Activated naive CD4-positive, alpha-beta T cell (primary cell): ENCODE measurements around the gene LPCAT2.

Experiments used
- DNase-seq, 4 experiments: peaks; one replicate each; lab custom pipeline; 2025; lab: John Stamatoyannopoulos, UW

Gene LPCAT2

DNA sequence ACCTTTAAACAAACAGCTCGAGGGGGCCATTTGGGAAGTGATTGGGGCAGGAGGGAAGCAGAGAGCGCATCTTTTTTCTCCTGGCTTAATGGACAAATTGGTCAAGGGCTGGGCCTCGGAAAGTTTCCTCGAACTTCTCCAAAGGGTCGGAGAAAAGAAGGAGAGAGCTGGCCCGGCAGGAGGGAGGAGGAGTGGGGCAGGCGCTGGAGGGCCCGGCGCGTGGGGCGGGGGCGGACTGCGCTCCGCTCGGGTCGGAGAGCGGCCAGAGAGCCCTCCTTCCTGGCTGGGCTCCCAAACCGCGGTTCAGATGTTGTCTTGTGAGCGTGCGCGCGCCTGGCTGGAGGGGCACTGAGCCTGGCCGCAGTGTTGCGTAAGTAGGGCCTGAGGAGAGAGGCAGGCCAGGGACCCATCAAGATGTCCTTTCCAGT lies 28.6 kb upstream of the LPCAT2 start:
- DNase-seq = no peak

DNA sequence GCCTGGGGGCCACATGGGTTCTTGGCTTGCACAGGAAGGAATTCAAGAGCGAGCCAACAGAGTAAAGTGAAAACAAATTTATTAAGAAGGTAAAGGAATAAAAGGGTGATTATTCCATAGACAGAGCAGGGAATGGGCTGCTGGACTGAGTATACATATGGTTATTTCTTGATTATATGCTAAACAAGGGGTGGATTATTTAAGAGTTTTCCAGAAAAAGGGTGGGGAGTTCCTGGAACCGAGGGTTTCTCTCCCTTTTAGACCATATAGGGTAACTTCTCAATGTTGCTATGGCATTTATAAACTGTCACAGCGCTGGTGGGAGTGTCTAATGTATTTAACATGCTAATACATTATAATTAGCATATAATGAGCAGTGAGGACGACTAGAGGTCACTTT lies 27.8 kb upstream of the LPCAT2 start:
- DNase-seq = no peak

DNA sequence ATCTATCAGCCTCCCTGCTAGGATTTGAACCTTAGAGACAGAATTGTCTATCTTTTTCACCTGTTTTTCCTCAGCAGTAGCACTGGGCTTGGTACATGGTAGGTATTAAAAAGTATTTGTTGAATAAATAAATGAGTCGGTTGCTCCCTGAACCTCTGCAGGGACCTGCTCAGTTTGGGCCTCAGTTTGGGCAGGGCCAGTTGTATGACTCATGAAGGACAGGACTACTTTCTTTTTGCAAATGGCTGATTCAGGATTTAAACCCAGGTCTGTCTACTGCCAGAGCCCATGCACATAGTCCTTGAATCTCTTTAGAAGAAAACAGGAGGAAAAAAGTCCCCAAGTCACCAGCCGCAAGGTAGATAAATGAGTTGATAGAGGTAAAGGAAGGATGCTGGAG lies 26.8 kb upstream of the LPCAT2 start:
- no peak for DNase-seq

DNA sequence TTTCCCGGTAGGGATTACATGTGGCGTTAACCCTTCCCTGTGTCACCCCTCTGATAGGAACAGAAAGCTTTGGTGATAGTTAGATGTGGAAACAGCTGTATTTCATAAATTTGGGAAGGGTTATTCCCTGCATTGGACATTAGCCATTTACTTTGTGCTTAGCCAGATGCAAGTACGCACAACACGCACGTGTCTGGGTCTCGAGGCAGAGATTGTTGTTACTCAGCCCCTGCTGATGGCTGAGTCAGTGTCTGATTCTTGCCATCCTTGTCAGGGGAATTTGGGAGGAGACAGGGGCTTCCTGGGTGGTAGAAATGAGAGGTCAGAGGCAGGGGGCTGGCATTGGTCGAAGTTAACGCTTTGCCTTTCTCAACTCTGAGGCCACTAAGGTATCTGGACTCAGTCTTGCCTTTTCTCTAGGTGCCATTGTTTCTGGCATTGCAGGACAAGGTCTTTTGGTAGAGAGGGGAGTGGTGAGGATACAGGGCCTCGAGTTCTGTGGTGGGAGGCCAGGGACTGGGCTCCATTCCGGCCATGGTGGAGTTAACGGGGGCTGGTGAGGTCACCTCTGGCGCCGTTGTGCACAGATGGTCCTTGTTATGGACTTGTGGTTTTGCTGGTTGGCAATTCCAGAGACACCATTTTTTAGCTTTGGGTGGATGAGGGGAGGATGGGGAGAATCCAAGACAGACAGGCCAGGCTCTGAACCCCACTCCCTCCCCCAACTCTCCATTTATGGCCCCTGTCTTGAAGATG lies 21.6 kb upstream of the LPCAT2 start:
- no peak for DNase-seq

DNA sequence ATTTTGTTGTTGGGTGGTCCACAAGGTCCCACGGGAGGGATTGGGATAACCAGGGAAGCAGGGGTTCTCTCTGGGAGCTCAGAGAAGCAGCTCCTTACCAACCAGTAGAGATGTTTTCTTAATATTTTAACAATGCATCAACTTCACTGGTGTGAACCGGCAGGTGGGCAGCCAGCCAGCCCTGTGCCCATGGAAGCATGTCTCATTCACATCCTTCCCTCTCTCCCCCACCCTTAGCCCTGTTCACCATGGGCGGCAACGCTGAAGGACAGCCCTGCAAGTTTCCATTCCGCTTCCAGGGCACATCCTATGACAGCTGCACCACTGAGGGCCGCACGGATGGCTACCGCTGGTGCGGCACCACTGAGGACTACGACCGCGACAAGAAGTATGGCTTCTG lies 20.6 kb upstream of the LPCAT2 start:
- DNase-seq = no peak

DNA sequence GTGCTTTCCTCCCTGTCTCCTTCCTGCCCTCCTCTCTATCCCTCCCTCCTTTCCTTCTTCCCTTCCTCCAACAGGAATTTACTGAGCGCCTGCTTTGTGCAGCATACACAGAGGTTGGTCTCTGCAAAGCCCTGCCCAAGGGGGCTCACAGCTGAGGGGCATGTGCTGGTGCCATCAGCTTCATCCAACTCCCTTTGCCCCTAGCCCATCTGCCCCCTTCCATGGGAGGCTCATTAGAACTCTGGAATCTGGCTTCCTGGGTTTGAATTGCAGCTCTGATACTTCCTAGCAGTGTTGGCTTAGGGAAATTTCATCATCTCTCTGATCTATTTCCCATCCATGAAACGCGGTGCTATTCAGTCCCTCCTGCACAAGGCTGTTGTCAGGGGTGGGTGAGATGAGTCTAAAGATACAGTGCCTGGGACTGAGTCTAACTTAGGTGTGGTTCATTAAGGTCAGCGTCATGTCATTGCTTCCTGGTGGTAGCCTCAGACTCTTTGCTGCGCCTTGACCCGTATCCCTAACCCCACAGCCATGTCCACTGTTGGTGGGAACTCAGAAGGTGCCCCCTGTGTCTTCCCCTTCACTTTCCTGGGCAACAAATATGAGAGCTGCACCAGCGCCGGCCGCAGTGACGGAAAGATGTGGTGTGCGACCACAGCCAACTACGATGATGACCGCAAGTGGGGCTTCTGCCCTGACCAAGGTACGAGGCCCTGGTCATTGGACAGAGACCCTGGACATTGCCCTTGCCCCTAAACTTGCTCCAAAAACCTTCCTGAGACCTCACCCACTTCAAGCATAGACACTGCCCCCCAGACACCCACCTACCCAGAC lies 19.5 kb upstream of the LPCAT2 start:
- no peak for DNase-seq

DNA sequence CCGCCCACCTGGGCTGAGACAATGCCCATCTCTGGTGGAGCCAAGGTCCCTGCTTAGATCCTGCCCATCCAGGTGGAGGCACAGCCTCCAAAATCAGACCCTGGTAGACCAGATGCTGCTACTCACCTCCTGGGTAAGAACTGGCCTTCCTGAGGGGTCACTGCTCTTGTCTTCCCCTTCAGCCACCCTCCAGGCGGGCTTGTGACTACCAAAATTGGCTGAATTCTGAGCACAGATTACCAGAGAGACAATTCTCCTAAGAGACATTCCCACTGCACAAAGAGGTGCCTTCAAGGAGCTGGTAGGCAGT lies 19.0 kb upstream of the LPCAT2 start:
- no peak for DNase-seq

DNA sequence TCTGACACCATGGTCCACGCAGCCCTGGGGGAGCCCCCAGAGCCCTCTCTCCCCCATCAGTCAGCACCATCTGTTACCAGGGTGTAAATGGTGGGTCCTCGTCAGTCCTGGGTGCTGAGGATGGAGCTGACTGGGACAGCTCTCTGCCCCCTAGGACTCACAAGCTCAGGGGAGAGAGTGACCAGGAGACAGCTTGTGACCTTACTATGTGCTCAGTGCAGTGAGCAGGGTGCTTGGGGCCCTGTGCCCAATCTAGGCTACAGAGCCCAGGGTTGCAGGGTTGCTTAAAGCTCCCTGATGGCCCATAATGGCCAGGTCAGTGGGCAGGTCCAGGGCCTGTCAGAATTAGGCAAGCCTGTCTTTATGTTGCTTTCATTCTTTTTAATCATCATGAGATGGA lies 18.6 kb upstream of the LPCAT2 start:
- DNase-seq = no peak

DNA sequence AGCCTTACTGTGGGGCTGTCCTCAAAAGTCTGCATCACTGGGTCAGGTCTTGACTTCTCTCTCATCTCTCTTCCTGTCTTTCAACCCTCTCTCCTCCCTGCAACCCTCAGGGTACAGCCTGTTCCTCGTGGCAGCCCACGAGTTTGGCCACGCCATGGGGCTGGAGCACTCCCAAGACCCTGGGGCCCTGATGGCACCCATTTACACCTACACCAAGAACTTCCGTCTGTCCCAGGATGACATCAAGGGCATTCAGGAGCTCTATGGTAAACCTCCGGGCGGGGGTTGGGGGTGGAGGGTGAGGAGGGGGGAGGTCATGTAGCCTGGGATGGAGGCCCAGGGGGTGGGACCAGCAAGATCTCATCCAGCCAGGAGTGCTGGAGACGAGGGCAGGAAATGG lies 17.2 kb upstream of the LPCAT2 start:
- no peak for DNase-seq

DNA sequence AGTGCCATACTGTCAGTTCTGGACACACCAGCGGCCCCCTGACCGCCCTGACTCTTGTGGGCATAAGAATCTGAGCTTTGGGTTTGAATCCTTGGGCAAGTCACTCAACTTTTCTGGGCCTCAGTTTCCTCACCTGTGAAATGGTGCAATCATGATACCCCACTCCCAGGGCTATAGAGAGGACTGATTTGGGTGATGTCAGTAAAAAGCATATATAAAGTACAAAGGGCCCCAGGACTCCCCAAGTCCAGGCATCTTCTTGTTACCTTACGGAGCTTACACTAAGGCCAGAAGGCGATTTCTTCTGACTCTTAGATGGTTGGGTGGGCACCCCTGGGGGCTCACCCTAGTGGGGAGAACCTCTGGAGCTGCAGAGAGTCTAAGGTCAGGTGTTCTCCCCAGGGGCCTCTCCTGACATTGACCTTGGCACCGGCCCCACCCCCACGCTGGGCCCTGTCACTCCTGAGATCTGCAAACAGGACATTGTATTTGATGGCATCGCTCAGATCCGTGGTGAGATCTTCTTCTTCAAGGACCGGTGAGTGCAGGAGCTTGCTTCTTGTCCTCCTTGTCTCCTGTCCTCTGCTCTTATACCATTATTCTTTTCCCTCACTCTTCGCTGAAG lies 16.0 kb upstream of the LPCAT2 start:
- DNase-seq = no peak

DNA sequence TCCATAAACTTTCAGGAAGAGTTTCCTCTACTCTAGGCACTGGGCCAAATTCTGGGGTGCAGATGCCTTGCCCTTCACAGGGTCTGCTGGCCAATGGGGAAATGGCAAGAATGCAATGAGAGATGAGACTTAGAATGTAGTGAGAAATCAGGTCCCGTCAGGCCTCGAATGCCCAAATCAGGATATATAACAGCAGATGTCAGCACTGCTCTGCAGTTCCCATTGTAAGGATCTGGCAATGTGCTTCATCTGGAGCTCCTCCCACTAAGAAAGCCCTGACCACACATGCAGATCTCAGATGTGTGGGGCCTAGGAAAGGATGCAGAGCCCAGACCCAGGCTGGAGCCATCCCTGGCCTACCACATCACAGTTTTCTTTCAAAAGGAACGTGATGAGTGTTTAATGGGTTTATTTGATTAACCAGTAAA lies 13.9 kb upstream of the LPCAT2 start:
- no peak for DNase-seq

DNA sequence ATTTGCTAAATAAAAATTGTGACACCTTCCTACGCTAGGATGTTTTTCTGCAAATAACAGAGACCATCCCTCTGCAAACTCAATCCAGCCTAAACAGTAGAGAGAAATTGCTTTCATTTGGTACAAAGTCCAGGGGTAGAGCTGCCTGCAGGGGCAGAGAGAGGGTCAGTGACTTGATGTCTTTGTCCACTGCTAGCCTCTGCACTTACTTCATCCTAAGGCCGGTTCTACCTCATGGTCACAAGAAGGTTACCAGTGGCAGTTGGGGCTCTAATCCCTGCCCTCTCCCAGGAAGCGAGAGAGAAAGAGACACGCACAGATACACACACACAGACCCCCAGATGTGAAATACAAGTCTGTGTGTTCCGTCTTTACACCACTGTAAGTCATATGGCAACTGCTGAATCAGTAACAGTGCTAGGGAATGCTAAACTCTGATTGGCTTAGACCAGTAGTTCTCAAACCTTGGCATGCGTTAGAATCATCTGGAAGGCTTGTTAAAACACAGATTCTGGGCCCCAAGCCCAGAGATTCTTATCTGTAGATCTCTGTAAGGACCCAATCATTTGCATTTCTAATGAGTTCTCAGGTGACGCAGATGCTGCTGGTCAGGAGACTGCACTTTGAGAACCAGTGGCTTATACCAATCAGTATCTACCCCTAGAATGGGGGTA lies 13.1 kb upstream of the LPCAT2 start:
- DNase-seq = no peak

DNA sequence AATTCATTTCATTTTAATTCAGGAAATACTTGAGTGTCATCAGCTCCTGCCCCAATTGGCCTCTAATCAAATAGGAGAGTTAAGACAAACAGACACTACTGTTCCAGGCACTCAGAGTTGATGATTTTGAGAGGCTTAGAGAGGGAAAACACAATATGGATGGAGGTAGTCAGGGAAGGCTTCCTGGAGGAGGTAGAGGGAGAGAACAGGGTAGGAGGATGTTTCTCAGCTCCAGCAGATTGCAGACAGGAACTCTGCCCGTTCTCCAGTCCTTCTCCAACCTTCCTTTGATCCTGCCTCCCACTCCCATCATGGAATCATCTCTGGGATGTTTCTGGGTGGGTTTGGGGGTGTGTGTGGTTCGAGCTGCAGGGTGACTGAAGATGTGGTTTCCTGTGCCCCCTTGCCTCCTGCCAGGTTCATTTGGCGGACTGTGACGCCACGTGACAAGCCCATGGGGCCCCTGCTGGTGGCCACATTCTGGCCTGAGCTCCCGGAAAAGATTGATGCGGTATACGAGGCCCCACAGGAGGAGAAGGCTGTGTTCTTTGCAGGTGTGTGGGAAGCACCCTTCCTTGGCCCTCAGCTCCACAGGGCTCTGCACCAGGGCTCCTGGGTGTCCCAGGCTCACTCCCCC lies 12.2 kb upstream of the LPCAT2 start:
- no peak for DNase-seq

DNA sequence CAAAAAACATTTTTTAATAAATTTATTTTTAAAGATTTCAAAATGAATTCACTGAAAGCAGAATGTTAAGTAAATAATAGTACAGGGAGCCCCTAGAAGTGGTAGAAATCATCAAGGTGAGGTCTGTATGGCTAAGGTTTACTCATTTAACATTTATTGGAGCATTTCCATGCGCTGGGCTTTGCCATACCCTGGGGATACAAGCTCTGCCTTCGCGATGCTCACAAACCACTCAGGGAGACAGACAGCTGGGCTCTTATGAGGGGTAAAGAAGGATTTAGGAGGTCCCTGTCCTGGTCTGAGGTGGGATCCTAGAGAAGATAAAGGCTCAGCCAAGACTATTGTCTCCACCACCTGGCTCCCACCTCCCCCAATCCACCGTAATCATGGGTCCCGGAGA lies 11.3 kb upstream of the LPCAT2 start:
- DNase-seq = no peak

DNA sequence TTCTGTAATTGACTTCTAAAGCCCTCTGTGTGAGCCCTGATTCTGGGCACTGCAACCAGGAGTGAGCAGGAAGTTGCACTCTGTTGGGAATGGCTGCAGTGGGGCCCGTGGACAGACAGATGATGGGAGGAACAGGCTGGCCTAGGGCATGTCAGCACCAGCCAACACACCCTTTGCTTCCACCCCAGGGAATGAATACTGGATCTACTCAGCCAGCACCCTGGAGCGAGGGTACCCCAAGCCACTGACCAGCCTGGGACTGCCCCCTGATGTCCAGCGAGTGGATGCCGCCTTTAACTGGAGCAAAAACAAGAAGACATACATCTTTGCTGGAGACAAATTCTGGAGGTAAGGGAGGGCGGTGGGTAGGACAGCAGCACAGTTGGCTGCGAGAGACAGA lies 10.8 kb upstream of the LPCAT2 start:
- DNase-seq = no peak

DNA sequence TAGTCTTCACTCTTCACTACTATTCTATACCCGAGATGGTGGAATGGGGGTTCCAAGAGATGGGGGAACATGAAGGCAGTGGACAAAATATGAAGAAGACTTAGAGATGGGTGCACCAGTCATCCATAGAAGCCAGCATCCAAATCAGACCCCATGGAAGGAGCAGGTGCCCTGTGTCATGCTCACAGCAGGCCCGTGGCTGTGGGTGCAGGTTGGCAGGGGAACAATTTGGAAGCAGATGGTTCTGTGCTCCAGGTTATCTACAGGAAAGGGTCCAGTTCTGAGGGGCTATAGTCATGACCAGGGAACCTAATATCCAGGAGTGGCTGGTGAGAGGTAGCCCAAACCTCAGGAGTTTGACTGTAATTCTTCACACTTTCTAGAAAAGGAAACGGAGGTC lies 9.6 kb upstream of the LPCAT2 start:
- DNase-seq = no peak

DNA sequence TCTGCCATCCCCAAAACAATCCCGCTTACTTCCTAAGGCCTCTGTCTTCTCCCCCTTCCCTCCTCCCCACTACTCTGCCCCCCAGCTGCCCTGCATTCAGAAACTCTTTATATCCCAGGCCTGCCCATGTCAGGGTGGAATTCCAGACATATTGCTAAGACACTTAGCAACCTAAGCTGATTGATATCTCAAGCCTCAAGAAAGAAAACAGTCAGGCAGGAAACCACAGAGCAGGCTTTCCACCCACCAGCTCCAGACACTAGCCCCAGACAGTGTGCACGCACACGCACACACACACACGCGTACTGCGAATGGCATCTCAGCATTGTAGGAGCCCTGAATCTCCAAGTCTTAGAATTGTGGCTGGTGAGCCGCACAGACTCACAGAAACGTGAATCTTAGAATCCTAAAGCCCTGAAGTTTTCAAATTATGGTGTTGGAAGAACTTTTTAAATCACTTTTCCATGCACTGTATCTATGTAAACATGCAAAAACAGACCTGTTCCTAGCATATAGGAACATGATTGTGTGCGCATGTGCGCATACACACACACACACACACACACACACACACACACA lies 8.8 kb upstream of the LPCAT2 start:
- no peak for DNase-seq

DNA sequence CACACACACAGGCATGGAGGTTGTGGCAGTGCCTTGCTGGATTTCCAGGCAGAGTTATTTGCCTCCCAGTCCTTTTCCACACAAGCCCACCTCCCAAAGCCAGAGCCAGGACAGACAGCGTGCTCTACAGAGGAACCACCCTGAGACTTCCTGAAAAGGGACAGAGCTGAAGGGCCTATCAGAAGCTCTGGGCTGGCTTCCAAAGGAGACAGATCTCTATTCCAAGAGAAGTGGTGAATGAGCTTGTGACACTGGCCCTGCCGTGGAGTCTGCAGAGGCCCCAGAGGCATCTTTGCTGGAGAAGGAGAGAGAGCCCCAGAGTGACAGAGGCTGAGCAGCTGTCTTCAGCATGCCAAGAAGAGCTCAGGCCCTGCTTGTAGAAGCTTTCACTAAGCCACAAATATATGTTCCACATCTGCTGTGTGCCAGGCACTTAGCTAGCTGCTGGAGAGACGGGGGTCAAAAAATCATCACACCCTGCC lies 8.3 kb upstream of the LPCAT2 start:
- no peak for DNase-seq

DNA sequence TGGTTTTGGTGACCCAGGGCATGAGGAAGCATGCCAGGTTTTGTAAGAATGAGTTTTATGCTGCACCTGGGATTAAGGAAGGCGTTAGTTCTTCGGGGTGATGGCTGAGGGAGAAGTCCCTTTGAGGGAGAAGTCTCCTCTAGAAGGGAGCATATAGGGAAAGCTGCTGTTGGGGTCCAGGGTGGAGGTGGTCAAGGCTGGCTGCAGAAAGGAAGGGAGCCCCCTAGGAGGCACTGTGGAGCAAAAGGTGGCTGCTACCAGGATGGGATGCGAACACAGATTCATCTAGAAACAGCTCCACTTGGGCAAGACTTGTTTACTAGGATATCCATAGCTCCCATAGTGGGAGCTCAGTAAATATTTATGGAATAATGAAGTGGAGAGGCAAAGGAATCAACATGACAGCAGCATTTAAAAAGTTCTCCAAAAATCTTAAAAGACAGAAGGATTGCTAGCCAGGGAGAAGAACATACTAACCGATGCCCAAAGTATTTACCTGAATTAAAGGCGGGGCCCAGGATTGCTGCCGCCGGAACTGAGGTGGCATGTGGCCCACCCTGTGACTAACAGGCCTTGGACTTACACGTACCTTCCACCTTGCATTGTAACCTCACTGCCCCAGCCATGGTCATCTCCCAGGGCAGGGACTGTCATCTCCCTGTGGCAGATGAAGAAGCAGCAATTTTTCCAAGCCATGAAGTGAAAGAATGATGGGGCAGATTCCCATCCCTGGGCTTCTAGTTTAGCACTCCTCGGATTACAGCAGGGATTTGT lies 7.1 kb upstream of the LPCAT2 start:
- DNase-seq = no peak

DNA sequence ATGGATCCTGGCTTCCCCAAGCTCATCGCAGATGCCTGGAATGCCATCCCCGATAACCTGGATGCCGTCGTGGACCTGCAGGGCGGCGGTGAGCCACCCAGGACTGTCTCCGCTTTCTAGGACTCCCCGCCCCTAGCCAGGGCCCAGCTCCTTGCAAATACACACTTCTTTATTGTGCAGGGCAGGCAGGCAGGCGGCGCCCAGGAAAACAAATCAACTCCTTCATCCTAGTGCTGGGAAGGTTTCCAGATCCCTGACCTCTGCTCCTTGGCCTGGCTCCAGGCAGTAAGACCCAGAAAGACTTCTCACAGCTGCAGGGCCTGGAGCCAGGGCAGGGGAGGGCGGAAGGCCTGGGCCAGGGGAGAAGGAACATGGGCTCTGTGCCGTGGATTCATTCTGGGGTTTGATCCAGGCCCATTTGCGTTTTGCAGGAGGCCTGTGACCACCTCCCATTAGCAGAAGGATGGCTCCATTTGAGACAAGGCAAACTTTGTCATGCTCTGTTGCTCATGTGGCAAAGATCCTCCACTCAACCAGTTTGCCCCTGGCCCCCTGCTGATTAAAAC lies 6.0 kb upstream of the LPCAT2 start:
- DNase-seq = no peak
